Stimulated activated CD8-positive, alpha-beta memory T cell treated with anti-CD3 and anti-CD28 coated beads, Interleukin-7, amount 100 ng/mL, for 24 hours (primary cell): Measurements from ENCODE around the gene PRKCZ.
A peak's percentile ranks its signal among the peaks of the same experiment; 100 is the strongest.

ENCODE experiments used
- DNase-seq: peaks from one replicate; pipeline ENCODE4 v3.0.0-alpha.2; 2020; ENCODE audit warnings: low read depth

Gene PRKCZ

GRCh38 chr1:2049718-2050431, at the start of gene PRKCZ:
TSS of gene PRKCZ (plus strand) at chr1:2050411. CDS start at chr1:2050631, 220 bp downstream.
- peak; percentile 78 for DNase-seq

GRCh38 chr1:2000432-2000831, 49.8 kb upstream of the PRKCZ start:
- no peak for DNase-seq

GRCh38 chr1:2000850-2001249, 49.4 kb upstream of the PRKCZ start:
- DNase-seq: no peak

GRCh38 chr1:2001773-2002411, 48.3 kb upstream of the PRKCZ start:
- no peak for DNase-seq

- DNase-seq: peak; percentile 4
Observed at GRCh38 chr1:2003541-2004131, 46.6 kb upstream of the PRKCZ start, which contains the start of gene CFAP74. TSS of gene CFAP74 (minus strand) at chr1:2003786. CDS start at chr1:1990956, 12,830 bp downstream.

GRCh38 chr1:2004856-2005255, 45.4 kb upstream of the PRKCZ start:
- no peak for DNase-seq

- DNase-seq: no peak
Observed at GRCh38 chr1:2009101-2010053, 40.8 kb upstream of the PRKCZ start.

- no peak for DNase-seq
Observed at GRCh38 chr1:2014181-2014580, 36.0 kb upstream of the PRKCZ start.

GRCh38 chr1:2014741-2015735, 35.2 kb upstream of the PRKCZ start:
- no peak for DNase-seq

GRCh38 chr1:2016123-2016522, 34.1 kb upstream of the PRKCZ start:
- DNase-seq: no peak

- no peak for DNase-seq
Observed at GRCh38 chr1:2018217-2019171, 31.7 kb upstream of the PRKCZ start.

GRCh38 chr1:2019172-2019543, 31.1 kb upstream of the PRKCZ start, which contains the start of gene GABRD:
TSS of gene GABRD (plus strand) at chr1:2019345. CDS start at chr1:2019424, 79 bp downstream.
- no peak for DNase-seq

GRCh38 chr1:2019571-2020309, 30.5 kb upstream of the PRKCZ start:
- DNase-seq: no peak

- DNase-seq: no peak
Observed at GRCh38 chr1:2020310-2020655, 29.9 kb upstream of the PRKCZ start.

- DNase-seq: no peak
Observed at GRCh38 chr1:2021550-2021949, 28.7 kb upstream of the PRKCZ start.

GRCh38 chr1:2022063-2022770, 28.0 kb upstream of the PRKCZ start:
- DNase-seq: no peak

GRCh38 chr1:2023187-2023586, 27.0 kb upstream of the PRKCZ start:
- no peak for DNase-seq

GRCh38 chr1:2024451-2024850, 25.8 kb upstream of the PRKCZ start:
- no peak for DNase-seq
